ENCODE measurements around the gene TMEM208.

Gene TMEM208

DNA sequence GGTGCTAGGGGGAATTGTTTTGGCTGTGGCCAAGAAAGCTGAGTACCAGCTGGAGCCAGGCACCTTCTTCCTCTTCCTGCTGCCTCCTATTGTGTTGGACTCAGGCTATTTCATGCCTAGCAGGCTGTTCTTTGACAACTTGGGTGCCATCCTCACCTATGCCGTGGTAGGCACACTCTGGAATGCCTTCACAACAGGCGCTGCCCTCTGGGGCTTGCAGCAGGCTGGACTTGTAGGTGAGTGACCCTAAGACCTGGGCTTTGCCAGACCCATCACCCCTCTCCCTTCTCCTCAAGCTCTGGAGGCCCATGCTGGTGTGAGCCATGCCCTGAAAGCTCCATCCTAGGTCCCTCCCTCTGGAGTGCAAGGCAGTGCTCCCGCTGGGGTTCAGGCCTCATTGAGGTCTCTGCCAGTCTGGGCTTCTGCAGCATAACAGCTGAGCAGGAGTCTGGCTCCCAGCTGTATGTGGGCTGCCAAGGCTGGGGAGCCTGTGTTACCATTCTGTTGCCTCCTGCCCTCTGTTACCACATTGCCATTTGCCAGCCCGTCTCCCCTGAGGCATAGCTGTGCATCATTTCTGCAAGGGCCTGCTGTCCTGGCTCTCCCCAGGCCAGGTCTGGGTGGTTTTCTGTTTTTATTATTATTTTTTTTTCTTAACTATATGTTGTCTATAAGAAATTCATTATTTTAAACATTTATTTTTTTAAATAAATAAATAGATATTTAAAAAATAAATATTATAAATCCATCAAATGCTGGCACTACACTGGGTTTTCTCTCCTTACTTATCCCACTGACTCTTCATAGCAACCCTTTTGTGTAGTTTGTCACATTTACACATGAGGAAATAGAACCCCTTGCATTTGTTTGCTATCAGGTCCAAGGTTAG, 25.9 kb downstream of the TMEM208 start:
- DNase-seq (ENCODE audit: low read depth in 2 of 2), result no peak

DNA sequence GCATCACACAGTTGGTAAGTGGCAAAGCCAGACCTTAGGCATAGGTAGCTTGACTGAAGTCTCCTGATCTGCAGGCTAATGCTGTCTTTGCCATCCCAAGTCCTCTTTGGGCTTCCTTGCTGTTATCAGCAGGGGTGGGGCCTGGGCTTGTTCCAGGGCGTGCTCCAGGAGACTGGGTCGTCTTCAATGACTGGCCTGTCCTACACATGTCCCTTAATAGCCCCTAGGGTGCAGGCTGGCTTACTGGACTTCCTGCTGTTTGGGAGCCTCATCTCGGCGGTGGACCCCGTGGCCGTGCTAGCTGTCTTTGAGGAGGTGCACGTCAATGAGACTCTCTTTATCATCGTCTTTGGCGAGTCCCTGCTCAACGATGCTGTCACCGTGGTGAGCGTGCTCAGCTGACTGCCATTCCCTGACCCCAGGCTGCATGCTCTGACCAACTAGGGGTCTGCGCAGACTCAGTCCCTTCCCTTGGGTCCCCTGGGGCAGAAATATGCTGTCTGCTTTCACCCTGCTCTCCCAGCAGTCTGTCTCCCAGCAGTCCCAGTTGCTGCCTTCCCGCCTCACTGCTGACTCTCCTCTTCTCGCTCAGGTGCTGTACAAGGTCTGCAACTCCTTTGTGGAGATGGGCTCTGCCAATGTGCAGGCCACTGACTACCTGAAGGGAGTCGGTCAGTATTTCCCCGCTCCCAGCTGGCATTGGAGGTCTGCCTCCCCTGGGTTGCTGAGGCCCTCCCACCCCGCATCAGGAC, 28.0 kb downstream of the TMEM208 start:
- DNase-seq (ENCODE audit: low read depth in 2 of 2), result no peak

GRCh38 chr16:67255553-67256221, 28.8 kb downstream of the TMEM208 start:
- DNase-seq (ENCODE audit: low read depth in 2 of 2), result no peak

GRCh38 chr16:67256701-67257230, 29.8 kb downstream of the TMEM208 start:
- DNase-seq (ENCODE audit: low read depth in 2 of 2), result no peak

- DNase-seq (ENCODE audit: low read depth in 2 of 2), result no peak
These were observed 30.7 kb downstream of the TMEM208 start for GRCh38 chr16:67257486-67258160.

GRCh38 chr16:67258161-67258835, 31.4 kb downstream of the TMEM208 start:
- DNase-seq (ENCODE audit: low read depth in 2 of 2), result no peak

GRCh38 chr16:67259705-67260104, 32.8 kb downstream of the TMEM208 start:
- DNase-seq (ENCODE audit: low read depth in 2 of 2), result no peak

- no peak for DNase-seq (ENCODE audit: low read depth in 2 of 2)
These were observed 33.6 kb downstream of the TMEM208 start for GRCh38 chr16:67260426-67261063.

GRCh38 chr16:67263201-67263600, 36.3 kb downstream of the TMEM208 start:
- no peak for DNase-seq (ENCODE audit: low read depth in 2 of 2)

DNA sequence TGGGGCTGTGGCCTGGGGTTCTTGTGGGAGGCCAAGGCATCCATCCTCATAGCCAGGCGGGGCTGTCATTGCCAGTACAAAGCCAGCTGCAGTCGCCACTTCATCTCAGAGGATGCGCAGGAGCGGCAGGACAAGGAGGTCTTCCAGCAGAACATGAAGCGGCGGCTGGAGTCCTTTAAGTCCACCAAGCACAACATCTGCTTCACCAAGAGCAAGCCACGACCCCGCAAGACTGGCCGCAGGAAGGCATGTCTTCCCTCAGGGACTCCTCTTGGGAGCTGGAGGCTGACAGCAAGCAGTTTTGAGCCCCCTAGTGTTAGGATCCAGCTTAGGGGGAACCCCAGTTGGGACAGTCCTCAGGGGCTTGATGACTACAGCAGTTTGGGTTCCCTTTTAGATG, 37.3 kb downstream of the TMEM208 start:
- no peak for DNase-seq (ENCODE audit: low read depth in 2 of 2)

- DNase-seq (ENCODE audit: low read depth in 2 of 2), result no peak
These were observed 37.9 kb downstream of the TMEM208 start for GRCh38 chr16:67264866-67265265.

DNA sequence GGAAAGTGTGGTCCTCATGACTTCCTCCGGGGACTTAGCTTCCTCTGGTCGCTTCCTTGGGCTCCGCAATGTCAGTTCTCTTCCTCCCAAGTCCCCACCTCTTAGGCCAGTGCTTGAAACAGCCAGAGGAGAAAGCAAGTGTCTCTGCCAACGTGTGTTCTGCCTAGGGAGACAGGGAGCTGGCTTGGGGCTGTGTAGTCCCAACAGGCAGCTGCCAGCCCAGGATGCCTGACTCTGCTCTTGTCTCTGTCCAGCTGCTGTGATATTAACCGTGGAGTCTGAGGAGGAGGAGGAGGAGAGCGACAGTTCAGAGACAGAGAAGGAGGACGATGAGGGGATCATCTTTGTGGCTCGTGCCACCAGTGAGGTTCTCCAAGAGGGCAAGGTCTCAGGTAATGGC, 38.9 kb downstream of the TMEM208 start:
- no peak for DNase-seq (ENCODE audit: low read depth in 2 of 2)

- DNase-seq (ENCODE audit: low read depth in 2 of 2), result no peak
These were observed 41.2 kb downstream of the TMEM208 start for GRCh38 chr16:67268136-67268579.

DNA sequence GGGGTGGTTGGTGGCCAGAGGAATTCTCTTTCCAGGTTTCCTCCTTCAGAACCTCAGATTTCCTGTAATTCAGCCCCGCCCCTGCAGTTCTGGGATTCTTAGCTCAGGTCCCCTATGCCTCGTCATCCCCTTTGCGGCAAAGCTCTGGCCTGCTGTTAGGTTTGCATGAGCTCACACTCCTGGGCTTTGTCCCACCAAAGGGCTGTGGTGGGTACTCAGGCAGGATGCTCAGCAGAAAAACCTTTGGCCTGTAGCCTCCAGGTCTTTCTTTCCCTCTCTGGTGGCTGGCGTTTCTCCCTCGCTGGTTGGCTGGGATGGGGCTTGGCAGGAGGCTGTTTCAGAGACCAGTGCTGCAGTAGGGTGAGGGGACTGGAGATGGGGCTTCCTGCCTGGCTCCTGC, 42.8 kb downstream of the TMEM208 start:
- DNase-seq (ENCODE audit: low read depth in 2 of 2), result no peak

DNA sequence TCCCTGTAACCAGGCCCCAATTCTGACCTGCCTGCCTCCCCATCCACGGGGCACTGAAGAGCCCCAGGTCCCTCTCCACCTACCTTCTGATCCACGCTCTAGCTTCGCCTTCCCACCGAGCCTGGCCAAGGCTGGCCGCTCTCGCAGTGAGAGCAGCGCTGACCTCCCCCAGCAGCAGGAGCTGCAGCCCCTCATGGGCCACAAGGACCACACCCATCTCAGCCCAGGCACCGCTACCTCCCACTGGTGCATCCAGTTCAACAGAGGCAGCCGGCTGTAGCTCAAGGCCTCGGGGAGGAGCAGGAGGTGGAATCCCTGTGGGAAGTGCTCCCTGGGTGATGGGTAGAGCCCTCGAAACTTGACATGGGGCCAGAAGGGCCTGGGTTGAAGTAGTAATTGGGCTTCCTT, 44.0 kb downstream of the TMEM208 start:
- DNase-seq (ENCODE audit: low read depth in 2 of 2), result no peak

GRCh38 chr16:67271446-67271845, 44.5 kb downstream of the TMEM208 start:
- DNase-seq (ENCODE audit: low read depth in 2 of 2), result no peak

DNA sequence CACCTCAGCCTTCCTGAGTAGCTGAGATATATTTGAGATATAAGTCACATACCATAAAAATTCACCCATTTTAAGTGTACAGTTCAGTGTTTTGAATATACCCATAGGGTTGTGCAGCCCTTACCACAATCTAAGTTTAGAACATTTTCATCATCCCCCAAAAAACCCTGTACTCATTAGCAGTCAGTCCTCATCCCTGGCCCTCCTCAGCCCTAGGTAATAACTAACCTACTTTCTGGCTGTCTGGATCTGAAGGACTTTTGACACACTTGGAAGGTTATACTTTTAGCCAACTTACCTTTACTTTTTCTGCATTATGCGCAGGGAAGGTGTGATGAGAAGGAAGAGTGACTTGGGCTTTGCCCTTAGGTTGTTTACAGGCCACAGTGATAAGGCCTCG, 48.4 kb downstream of the TMEM208 start:
- no peak for DNase-seq (ENCODE audit: low read depth in 2 of 2)

- no peak for DNase-seq (ENCODE audit: low read depth in 2 of 2)
These were observed 50.5 kb downstream of the TMEM208 start for GRCh38 chr16:67277294-67277998.

DNA sequence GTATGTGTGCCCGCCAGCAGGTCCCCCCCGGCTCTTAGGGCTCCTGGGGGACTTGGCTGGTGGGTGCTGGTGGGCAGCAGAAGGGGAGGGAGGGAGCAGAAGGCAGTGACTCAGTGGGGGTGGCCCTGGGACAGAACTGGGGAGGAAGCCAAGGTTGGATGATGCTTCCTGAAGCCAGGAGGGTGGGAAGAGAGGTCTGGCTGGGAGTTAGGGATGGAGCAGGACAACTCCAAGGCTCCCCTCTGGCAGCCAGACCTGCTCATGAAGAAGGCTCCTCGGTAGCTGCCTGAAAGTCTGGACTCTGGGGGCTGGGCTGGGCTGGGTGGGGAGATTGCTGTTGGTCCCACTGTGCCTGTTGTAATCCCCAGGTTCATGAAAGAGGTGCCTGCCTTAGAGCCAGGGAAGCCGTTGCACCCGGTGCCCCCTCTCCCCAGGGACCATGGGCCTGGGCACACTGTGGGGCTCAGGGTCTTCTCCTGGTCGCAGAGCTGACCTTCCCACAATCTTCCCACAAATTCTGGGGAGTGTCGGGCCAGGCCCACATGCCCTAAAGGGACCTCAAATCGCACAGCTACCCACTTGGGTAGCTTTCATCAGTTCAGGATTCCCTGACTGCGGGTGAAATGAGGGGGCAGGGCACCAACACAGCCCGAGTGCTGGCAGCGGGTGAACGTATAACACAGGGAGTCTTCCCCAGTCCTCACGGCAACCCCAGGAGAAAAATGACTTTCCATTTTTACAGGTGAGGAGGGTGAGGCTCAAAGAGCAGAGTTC, 51.3 kb downstream of the TMEM208 start:
- no peak for DNase-seq (ENCODE audit: low read depth in 2 of 2)
